ENCODE data around the gene ARRB2. TPM values are rescaled to one million over a fixed set of nuclear protein-coding genes. Genes with fewer than 3 reads are reported as not detected.

ARRB2 gene
- total RNA-seq, 1 experiment from 2014 or later = 28.8 TPM

DNA sequence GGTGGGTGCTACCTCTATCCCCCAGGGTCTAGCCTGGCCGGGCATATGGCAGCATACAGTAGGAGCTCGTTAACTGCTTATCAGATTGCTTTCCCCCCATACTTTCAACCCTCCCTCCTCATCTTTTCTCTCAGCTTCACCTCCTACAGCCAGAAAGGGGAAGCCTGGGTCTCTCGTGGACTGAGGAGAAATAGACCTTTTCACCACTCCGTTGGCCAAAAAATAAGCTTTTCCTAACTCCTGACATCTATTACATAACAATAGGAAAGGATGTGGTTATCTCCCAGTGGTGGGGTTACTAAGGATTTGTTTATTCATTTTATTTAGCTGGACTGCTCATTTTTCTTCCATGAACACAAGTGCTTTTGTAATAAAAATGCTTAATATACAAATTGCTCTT, 38.3 kb downstream of the ARRB2 start:
- no peak for DNase-seq (ENCODE audit: extremely low read depth, low read depth)

DNA sequence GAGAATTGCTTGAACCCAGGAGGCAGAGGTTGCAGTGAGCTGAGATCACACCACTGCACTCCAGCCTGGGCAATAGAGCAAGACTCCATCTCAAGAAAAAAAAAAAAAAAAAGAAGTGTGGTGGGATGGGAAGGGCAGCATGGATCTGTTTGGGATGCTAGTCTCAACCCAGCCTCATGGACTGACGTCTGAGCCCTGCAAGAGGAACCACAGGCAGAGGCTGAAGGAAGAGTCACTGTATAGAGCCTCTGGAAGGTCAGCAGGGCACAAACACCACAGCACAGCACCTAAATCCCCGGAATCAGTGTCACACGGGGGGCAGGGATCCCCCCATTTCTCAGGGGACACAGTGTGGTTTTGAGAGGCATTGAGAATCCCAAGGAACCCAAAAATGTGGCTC, 40.2 kb downstream of the ARRB2 start:
- DNase-seq (ENCODE audit: extremely low read depth, low read depth) = no peak

- DNase-seq (ENCODE audit: extremely low read depth, low read depth) = no peak
These were observed 41.5 kb downstream of the ARRB2 start for GRCh38 chr17:4751932-4752331.

GRCh38 chr17:4753392-4753791, 43.0 kb downstream of the ARRB2 start:
- no peak for DNase-seq (ENCODE audit: extremely low read depth, low read depth)

DNA sequence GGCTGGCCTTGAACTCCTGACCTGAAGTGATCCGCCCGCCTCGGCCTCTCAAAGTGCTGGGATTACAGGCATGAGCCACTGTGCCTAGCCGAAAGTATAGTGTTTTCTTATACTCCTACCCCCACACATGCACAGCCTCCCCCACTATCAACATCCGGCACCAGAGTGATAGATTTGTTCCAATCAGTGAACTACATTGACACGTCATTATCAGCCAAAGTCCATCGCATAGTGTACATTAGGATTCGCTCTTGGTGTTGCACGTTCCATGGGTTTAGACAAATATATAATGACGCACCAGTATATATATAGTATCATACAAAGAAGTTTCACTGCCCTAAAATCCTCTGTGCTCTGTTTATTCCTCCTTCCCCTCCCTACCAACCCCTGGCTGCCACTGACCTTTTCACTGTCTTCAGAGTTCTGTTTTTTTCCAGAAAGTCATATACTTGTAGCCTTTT, 49.4 kb downstream of the ARRB2 start:
- DNase-seq (ENCODE audit: extremely low read depth, low read depth) = peak; percentile 18

- DNase-seq (ENCODE audit: extremely low read depth, low read depth) = no peak
These were observed 54.2 kb downstream of the ARRB2 start for GRCh38 chr17:4764595-4764994.

DNA sequence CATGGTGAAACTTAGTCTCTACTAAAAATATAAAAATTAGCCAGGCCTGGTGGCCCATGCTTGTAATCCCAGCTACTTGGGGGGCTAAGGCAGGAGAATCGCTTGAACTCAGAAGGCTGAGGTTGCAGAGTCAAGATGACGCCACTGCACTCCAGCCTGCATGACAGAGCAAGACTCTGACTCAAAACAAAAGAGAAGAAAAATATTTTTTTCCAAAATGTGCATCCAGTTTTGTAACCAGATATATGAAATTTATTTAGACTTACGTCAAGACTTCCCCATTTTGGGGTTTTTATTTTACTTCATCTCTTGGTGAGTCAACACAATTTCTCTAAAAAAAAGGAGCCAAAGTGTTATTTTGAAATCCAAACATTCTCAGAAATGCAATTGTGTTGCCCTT, 55.8 kb downstream of the ARRB2 start:
- no peak for DNase-seq (ENCODE audit: extremely low read depth, low read depth)

DNA sequence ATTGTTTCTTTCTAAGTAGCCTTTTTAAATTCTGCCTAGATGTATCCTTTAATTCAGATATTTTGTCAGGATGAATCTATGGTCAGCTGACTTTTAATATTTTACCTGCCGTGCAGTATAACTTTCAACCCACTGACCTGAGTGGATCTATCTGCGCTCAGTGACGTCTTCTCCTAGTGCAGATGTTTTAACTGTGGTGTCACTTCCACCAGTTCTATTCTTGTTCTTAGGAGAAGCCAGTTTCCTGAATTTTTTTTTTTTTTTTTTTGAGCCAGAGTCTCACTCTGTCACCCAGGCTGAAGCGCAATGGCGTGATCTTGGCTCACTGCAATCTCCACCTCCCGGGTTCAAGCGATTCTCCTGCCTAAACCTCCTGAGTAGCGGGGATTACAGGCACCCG, 56.3 kb downstream of the ARRB2 start:
- no peak for DNase-seq (ENCODE audit: extremely low read depth, low read depth)

DNA sequence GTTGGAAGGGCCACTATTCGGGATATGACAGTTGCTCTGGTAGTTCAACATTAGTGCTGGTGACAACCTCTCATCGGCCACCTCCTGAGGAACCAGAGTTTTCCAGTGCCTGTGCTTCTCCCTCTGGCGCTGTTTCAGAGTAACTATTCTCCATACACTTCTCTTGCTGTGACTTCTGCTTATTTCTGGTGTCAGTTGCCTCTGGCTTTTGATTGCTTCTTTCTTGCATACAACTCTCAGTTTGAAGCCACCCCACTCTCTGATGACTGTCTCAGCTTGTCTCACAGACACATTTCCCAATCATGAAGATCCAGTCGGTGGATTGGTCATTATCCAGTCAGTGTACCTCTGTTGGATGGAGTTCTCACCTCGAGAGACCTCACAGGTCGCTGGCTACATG, 57.9 kb downstream of the ARRB2 start:
- no peak for DNase-seq (ENCODE audit: extremely low read depth, low read depth)

DNA sequence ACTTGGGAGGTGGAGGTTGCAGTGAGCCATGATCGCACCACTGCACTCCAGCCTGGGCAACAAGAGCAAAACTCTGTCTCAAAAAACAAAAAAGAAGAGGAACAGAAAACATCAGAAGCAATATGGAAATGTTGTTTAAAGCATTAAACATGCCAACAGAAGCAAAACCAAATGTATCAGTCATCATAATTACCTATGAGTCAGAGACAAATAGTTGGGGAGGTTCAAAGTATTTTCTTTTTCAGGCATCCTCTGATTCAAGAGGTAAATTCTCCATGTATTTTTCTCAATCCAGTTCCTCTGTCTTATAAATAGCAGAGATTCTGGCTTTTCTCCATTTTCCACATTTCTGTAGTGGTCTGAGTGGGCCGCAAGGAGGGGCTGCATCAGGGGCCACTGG, 59.2 kb downstream of the ARRB2 start:
- DNase-seq (ENCODE audit: extremely low read depth, low read depth) = no peak

Other genes with a start within 250 kb of the ARRB2 start
- gene SPNS2, start 211.8 kb upstream of the ARRB2 start, total RNA-seq (2014; rRNA removed; shearing (Covaris generic)) = 0.52 TPM in 1 of 2 replicates, not detected in the other
- gene MYBBP1A, start 155.2 kb upstream of the ARRB2 start, total RNA-seq (2014; rRNA removed; shearing (Covaris generic)) = 71.3 and 75.6 TPM in 2 replicates
- not detected in 2 replicates for gene GGT6, start 150.1 kb upstream of the ARRB2 start, total RNA-seq (2014; rRNA removed; shearing (Covaris generic))
- gene SMTNL2, start 126.1 kb upstream of the ARRB2 start, total RNA-seq (2014; rRNA removed; shearing (Covaris generic)) = 0.12 and 0.17 TPM in 2 replicates
- gene ALOX15, start 69.0 kb upstream of the ARRB2 start, total RNA-seq (2014; rRNA removed; shearing (Covaris generic)) = 2.1 and 2.3 TPM in 2 replicates
- 58.2 and 61.8 TPM in 2 replicates for gene PELP1, start 6.5 kb upstream of the ARRB2 start, total RNA-seq (2014; rRNA removed; shearing (Covaris generic))
- gene MED11, start 20.8 kb downstream of the ARRB2 start, total RNA-seq (2014; rRNA removed; shearing (Covaris generic)) = 21.8 and 24.3 TPM in 2 replicates
- 0.22 and 0.23 TPM in 2 replicates for gene ZMYND15, start 29.2 kb downstream of the ARRB2 start, total RNA-seq (2014; rRNA removed; shearing (Covaris generic))
- gene CXCL16, start 29.3 kb downstream of the ARRB2 start, total RNA-seq (2014; rRNA removed; shearing (Covaris generic)) = 16.2 and 18.0 TPM in 2 replicates
- gene TM4SF5, start 61.3 kb downstream of the ARRB2 start, total RNA-seq (2014; rRNA removed; shearing (Covaris generic)) = not detected in 2 replicates
- not detected in 2 replicates for gene VMO1, start 75.7 kb downstream of the ARRB2 start, total RNA-seq (2014; rRNA removed; shearing (Covaris generic))
- gene GLTPD2, start 78.3 kb downstream of the ARRB2 start, total RNA-seq (2014; rRNA removed; shearing (Covaris generic)) = not detected in 2 replicates
- gene PSMB6, start 85.5 kb downstream of the ARRB2 start, total RNA-seq (2014; rRNA removed; shearing (Covaris generic)) = 141 and 171 TPM in 2 replicates
- gene PLD2, start 96.5 kb downstream of the ARRB2 start, total RNA-seq (2014; rRNA removed; shearing (Covaris generic)) = 9.7 and 14.8 TPM in 2 replicates
- 19.4 and 19.8 TPM in 2 replicates for gene MINK1, start 122.7 kb downstream of the ARRB2 start, total RNA-seq (2014; rRNA removed; shearing (Covaris generic))
- gene C17orf107, start 188.9 kb downstream of the ARRB2 start, total RNA-seq (2014; rRNA removed; shearing (Covaris generic)) = 0.59 and 0.63 TPM in 2 replicates
- not detected in 2 replicates for gene CHRNE, start 192.5 kb downstream of the ARRB2 start, total RNA-seq (2014; rRNA removed; shearing (Covaris generic))
- gene GP1BA, start 221.6 kb downstream of the ARRB2 start, total RNA-seq (2014; rRNA removed; shearing (Covaris generic)) = not detected in 2 replicates
- 53.4 and 54.3 TPM in 2 replicates for gene SLC25A11, start 229.4 kb downstream of the ARRB2 start, total RNA-seq (2014; rRNA removed; shearing (Covaris generic))
- 59.5 and 62.7 TPM in 2 replicates for gene RNF167, start 229.6 kb downstream of the ARRB2 start, total RNA-seq (2014; rRNA removed; shearing (Covaris generic))
- 960 and 1,088 TPM in 2 replicates for gene PFN1, start 237.9 kb downstream of the ARRB2 start, total RNA-seq (2014; rRNA removed; shearing (Covaris generic))
- gene ENO3, start 240.5 kb downstream of the ARRB2 start, total RNA-seq (2014; rRNA removed; shearing (Covaris generic)) = 5.4 and 7.5 TPM in 2 replicates